Stimulated activated CD4-positive, alpha-beta T cell treated with anti-CD3 and anti-CD28 coated beads, Interleukin-2, amount 100 ng/mL, for 4 hours (primary cell): ENCODE results near the gene UNC5B.

Experiments used
- DNase-seq: peaks from one replicate; pipeline ENCODE4 v3.0.0-alpha.2; 2020; ENCODE audit warnings: low read depth

Gene UNC5B

GRCh38 chr10:71223347-71224058, 11.1 kb downstream of the UNC5B start:
- DNase-seq, result no peak

GRCh38 chr10:71225291-71226058, 13.1 kb downstream of the UNC5B start:
- DNase-seq, result no peak

- no peak for DNase-seq
Observed at GRCh38 chr10:71228875-71229675, 16.7 kb downstream of the UNC5B start.

GRCh38 chr10:71229726-71230655, 17.6 kb downstream of the UNC5B start:
- DNase-seq, result no peak

GRCh38 chr10:71230656-71231025, 18.3 kb downstream of the UNC5B start:
- no peak for DNase-seq

- no peak for DNase-seq
Observed at GRCh38 chr10:71231206-71231605, 18.8 kb downstream of the UNC5B start.

GRCh38 chr10:71232089-71232998, 20.0 kb downstream of the UNC5B start:
- no peak for DNase-seq

GRCh38 chr10:71233482-71233892, 21.1 kb downstream of the UNC5B start:
- no peak for DNase-seq

- no peak for DNase-seq
Observed at GRCh38 chr10:71234004-71234894, 21.9 kb downstream of the UNC5B start.

GRCh38 chr10:71234970-71235685, 22.8 kb downstream of the UNC5B start:
- DNase-seq, result no peak

- DNase-seq, result no peak
Observed at GRCh38 chr10:71235808-71236207, 23.4 kb downstream of the UNC5B start.

GRCh38 chr10:71236286-71236685, 23.9 kb downstream of the UNC5B start:
- DNase-seq, result no peak

- no peak for DNase-seq
Observed at GRCh38 chr10:71236822-71237682, 24.7 kb downstream of the UNC5B start.

- no peak for DNase-seq
Observed at GRCh38 chr10:71237843-71238623, 25.7 kb downstream of the UNC5B start.

GRCh38 chr10:71238626-71239025, 26.3 kb downstream of the UNC5B start:
- DNase-seq, result no peak

- DNase-seq, result no peak
Observed at GRCh38 chr10:71239131-71239915, 27.0 kb downstream of the UNC5B start.
